Stimulated activated CD8-positive, alpha-beta memory T cell treated with anti-CD3 and anti-CD28 coated beads, Interleukin-15, amount 100 ng/mL, for 48 hours (primary cell): ENCODE measurements around the gene IL18.
A peak's percentile ranks its signal among the peaks of the same experiment; 100 is the strongest.
"Not testable (repeated sequence)": the region's sequence is repeated elsewhere in the genome, so short reads cannot be mapped to it uniquely, and the experiment has no call there.

Experiments used
- DNase-seq, 2 donors: peaks; one replicate each; pipeline ENCODE4 v3.0.0-alpha.2; 2020; ENCODE audit warnings: low read depth in 2 of 2

Gene IL18

GRCh38 chr11:112163875-112164685, at the start of gene IL18:
Gene IL18, minus strand, starts transcription at chr11:112164094. Its CDS starts 9,041 bp downstream, at chr11:112155053.
- DNase-seq: no peak

DNA sequence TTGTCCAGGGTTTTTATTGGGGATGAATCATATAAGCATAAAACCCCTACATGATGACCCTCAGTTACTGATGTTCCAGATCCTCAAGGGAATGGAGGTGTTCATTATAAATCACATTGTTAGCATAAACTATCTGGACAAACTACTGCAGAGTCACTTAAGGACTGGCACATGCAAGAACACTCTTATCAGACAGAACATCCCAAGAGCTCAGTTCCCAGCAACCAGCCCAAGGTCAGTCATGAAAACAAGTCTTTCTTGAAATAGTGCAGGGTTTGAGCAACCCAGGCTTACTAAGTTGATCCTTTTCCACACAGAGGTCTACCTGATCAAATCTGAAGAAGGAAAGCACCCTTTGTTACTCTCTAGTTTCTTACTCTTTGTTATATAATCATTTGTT, 48.8 kb upstream of the IL18 start:
- DNase-seq: no peak

DNA sequence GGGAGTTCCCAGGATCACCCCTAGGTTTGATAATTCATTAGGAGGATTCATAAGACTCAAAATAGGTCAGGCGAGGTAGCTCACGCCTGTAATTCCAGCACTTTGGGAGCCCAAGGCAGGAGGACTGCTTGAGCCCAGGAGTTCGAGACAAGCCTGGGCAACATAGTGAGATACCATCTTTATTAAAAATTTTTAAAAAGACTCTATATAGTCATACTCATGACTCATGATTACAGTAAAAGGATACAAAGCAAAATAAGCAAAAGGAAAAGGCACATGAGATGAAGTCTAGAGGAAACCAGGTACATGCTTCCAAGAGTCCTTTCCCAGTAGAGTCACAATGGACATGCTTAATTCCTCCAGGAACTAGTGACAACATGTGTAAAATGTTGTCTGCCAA, 48.4 kb upstream of the IL18 start:
- no peak for DNase-seq

- no peak for DNase-seq
Observed at GRCh38 chr11:112211536-112211935, 47.6 kb upstream of the IL18 start.

DNA sequence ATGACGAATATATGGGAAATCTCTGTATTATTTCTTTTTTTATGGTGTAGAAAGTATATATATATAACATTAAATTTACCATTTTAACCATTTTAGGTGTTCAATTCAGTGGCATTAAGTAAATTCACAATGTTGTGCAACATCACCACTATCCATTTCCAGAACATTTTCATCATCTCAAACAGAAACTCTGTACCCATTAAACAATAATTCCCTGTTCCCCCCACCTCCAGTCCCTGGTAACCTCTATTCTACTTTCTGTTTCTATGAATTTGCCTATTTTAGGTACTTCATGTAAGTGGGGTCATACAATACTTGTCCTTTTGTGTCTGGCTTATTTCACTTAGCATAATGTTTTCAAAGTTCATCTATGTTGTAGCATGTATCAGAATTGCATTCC, 47.0 kb upstream of the IL18 start:
- no peak for DNase-seq

DNA sequence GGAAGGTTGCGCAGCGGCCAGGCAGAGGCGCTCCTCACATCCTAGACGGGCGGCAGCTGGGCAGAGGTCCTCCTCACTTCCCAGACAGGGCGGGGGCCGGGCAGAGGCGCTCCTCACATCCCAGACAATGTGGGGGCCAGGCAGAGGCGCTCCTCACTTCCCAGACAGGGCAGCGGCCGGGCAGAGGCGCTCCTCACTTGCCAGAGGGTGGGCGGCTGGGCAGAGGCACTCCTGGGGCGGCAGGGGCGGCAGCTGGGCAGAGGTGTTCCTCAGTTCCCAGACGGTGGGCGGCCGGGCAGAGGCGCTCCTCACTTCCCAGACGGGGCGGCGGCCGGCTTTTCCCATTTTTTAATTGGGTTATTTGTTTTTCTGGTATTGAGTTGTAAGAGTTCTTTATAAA, 42.2 kb upstream of the IL18 start:
- DNase-seq: no peak

DNA sequence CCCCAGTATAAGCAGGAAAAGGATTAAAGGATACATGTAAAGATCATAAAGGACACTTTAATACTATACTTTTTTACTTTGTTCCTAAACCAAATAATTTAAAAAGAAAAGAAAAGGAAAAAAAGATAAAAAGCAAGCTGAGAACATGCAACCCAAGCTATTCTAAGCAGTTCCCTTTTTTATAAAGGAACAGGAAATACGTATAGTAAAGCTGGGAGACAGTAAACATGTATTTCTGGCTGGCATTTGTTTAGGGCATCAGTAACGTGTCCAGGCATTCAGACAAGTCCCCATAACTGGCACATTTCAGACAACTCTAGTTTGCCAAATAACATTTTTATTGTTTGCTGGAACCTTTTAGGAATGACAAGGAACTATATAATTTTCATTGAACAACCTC, 36.4 kb upstream of the IL18 start:
- DNase-seq: no peak

GRCh38 chr11:112199101-112199500, 35.2 kb upstream of the IL18 start:
- DNase-seq: not testable (repeated sequence)

GRCh38 chr11:112196519-112197087, 32.7 kb upstream of the IL18 start:
- no peak for DNase-seq

DNA sequence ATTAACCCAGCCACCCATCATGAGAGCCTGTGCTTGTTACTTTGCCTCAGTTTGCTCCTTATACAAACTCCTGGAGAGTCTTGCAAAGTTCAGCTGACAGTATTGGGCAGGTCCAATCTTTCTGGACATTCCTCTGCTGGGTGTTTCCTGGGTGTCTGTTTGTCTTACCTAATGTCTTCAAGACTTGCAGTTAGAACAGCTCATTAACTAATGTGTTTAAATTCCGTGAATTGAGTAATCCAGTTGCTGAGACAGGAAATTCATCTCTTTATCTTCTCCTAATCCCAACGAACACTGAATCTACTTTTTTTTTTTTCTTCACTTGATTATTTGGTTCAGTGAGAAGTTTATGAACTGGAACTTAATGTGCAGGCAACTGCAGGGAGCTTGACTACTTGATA, 32.1 kb upstream of the IL18 start:
- no peak for DNase-seq

DNA sequence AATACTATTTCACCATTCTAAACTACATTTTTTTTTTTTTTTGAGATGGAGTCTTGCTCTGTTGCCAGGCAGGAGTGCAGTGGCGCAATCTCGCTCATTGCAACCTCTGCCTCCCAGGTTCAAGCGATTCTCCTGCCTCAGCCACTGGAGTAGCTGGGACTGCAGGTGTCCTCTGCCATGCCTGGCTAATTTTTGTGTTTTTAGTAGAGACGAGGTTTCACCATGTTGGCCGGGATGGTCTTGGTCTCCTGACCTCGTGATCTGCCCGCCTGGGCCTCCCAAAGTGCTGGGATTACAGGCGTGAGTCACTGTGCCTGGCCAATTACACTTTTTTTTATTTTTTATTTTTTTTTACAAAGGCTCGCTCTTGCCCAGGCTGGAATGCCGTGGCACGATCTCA, 31.2 kb upstream of the IL18 start:
- DNase-seq: not testable (repeated sequence)

DNA sequence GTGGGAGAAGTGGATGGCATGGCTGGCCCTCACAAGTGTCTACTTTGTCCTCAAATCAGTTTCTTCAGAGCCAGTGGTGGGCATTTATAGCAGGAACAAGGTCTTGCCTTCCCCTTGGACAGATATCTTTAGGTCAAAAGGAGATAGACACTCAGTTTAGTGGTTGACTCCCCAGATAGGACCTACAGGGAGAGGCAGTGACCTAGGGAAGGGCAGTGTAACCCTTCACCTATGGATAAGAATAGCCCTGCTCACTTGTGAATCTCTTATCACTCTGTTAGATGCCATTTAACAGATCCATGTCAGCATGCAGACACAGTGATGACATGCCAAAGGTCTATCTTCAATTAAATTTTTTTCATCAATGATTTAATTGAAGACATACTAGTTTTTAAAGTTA, 22.4 kb upstream of the IL18 start:
- no peak for DNase-seq

DNA sequence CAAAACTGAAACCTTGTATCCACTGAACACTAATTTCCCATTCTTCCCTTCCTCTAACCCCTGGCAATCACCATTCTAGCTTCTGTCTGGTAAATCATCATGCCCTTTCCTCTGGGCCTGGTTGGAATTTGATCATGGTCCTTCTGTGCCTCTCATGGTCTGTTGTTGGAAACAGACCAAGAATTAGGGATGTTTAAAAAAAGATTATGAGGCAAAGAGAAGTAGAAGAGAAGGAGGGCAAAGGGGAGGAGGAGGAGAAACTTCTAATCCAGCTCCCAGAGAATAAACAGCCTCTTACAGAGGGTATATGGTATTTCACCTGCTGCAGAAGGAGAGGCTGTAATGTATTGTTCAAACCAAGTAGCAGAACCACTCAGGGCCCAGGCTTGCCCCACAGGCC, 22.0 kb upstream of the IL18 start:
- no peak for DNase-seq

DNA sequence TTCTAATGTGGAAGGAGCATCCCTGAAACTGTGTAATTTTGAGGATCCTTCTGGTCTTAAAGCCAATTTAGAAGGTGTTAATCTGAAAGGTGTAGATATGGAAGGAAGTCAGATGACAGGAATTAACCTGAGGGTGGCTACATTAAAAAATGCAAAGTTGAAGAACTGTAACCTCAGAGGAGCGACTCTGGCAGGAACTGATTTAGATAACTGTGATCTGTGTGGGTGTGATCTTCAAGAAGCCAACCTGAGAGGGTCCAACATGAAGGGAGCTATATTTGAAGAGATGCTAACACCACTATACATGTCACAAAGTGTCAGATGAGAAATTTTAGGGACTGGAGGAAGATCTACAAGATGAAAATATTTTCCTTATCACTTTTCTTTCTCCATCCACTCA, 19.0 kb upstream of the IL18 start:
- no peak for DNase-seq

GRCh38 chr11:112179601-112180000, 15.7 kb upstream of the IL18 start:
- DNase-seq: no peak

- no peak for DNase-seq
Observed at GRCh38 chr11:112178936-112179335, 15.0 kb upstream of the IL18 start.

GRCh38 chr11:112178428-112178827, 14.5 kb upstream of the IL18 start:
- no peak for DNase-seq

DNA sequence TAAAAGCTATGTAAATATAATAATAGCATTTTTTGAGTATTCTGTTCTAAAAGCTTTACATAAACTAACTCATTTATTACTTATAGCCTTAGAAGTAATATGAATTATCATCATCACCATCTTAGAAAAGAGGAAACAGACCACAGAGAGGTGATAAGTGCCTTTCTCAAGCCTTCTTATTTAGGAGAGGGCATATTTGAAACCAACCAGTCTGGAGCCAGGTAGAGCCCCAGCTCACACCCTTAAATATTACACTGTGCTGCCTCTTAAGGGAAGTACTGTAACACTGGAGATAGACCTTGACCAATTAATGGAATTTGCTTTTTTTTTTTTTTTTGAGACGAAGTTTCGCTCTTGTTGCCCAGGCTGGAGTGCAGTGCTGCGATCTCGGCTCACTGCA, 13.7 kb upstream of the IL18 start:
- DNase-seq: no peak

GRCh38 chr11:112176077-112176476, 12.2 kb upstream of the IL18 start:
- no peak for DNase-seq

GRCh38 chr11:112175599-112175952, 11.7 kb upstream of the IL18 start:
- no peak for DNase-seq

- DNase-seq: peak; percentile 9 to 18
Observed at GRCh38 chr11:112174789-112175598, 11.1 kb upstream of the IL18 start, which contains the start of gene BCO2. Gene BCO2, plus strand, starts transcription at chr11:112175512. Its CDS starts 90 bp downstream, at chr11:112175602.

DNA sequence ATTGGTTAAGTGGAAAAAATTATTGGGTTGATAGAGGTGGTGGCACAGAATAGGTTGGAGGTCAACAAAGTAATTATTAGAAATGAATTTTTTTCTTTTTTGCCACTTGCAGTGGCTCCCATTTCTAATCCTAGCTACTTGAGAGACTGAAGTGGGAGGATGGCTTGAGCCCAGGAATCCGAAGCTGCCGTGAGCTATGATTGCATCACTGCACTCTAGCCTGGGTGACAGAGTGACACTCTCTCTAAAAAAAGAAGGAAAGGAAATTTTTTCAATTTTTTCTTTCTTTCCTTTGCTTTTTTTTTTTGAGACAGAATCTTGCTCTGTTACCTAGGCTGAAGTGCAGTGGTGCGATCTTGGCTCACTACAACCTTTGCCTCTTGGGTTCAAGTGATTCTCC, 9.3 kb upstream of the IL18 start:
- DNase-seq: no peak
